Measurements from ENCODE around the gene GUCA1A. TPM values are rescaled to one million over a fixed set of nuclear protein-coding genes. Genes with fewer than 3 reads are reported as not detected.

The GUCA1A gene
- total RNA-seq, 1 donor from 2014 or later, result not detected

DNA sequence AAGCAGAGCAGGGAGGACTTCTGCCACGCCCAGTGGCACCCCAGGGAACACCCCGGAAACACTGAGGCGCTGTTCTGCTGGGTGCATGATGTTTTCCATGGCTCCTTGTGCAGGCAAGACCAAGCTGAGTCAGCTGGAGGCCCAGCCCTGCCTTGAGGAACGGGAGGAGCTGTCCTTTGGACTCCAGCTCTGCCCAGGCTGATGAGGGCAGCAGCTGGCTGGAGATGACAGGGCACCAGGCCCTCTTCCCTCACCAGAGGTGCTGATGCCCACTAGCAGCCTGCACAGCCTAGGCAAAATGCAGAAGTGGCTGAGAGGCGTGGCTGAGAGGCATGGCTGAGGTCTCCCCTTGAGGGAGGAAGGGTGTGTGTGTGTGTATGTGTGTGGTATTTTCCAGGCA lies 33.1 kb upstream of the GUCA1A start:
- H3K27ac ChIP-seq, result no peak overlapping the region
- peaks cover 4% of the 10 kb centered on the region for H3K27me3 ChIP-seq
- TF ChIP-seq, protein P1, sequence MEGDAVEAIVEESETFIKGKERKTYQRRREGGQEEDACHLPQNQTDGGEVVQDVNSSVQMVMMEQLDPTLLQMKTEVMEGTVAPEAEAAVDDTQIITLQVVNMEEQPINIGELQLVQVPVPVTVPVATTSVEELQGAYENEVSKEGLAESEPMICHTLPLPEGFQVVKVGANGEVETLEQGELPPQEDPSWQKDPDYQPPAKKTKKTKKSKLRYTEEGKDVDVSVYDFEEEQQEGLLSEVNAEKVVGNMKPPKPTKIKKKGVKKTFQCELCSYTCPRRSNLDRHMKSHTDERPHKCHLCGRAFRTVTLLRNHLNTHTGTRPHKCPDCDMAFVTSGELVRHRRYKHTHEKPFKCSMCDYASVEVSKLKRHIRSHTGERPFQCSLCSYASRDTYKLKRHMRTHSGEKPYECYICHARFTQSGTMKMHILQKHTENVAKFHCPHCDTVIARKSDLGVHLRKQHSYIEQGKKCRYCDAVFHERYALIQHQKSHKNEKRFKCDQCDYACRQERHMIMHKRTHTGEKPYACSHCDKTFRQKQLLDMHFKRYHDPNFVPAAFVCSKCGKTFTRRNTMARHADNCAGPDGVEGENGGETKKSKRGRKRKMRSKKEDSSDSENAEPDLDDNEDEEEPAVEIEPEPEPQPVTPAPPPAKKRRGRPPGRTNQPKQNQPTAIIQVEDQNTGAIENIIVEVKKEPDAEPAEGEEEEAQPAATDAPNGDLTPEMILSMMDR (IDR thresholded peaks at IDR 0.05), result no peak
- no peaks in the 10 kb centered on the region for H3K9me3 ChIP-seq
- ATAC-seq (peak; percentile 47), DNase-seq (no peak)
- no peak overlapping the region for H3K4me3 ChIP-seq
- no peaks in the 10 kb centered on the region for H3K36me3 ChIP-seq
- intact Hi-C loops (cut with DNase I), result no loop called here
- H3K4me1 ChIP-seq, result peaks cover 16% of the 10 kb centered on the region

DNA sequence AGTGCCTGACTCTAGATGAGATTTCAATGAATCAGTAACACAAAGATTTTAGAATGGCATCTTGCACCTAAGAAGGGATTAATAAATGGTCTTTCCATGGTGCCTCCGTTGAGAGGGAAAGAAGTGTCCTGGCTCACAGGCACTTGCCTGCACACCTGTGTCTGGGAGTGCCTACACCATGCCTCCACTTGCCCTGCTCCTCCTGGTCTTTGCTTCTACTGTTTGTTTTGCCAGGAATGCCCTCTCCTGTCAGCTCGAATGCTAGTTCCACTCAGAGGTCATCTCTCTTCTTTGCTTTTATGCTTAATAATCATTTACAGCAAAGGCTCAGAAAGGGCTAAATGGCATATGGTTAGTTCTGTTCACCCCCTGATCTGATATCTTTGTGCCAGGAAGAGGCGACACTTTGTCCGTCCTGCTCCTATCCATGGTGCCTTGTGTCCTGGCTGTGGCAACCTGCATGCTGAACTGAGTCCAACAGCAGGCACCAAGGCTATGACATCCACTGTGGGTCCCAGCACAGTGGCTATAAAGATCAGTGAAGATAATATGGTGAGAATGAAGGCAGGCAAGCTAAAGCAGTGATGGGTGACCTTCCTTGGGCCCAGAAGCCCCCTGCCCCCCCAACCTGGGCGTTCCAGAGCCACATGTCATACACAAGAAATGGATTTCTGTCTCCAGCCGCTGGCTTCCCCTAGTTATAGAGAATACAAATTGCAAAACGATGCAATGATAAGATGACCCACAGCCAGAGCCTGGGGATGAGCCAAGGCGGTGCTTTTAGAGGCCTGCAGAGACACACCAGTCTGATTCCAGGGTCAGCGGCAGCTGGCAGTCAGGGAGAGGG lies 32.2 kb upstream of the GUCA1A start:
- TF ChIP-seq, protein P1 (IDR thresholded peaks at IDR 0.05), result no peak
- intact Hi-C loops (cut with DNase I), result no loop called here
- ATAC-seq (no peak), DNase-seq (no peak)
- H3K27ac ChIP-seq, result peak overlapping the region; percentile 83
- H3K27me3 ChIP-seq, result peaks cover 4% of the 10 kb centered on the region
- H3K36me3 ChIP-seq, result no peaks in the 10 kb centered on the region
- peak overlapping the region; percentile 57 for H3K4me3 ChIP-seq
- peaks cover 16% of the 10 kb centered on the region for H3K4me1 ChIP-seq
- H3K9me3 ChIP-seq, result no peaks in the 10 kb centered on the region

DNA sequence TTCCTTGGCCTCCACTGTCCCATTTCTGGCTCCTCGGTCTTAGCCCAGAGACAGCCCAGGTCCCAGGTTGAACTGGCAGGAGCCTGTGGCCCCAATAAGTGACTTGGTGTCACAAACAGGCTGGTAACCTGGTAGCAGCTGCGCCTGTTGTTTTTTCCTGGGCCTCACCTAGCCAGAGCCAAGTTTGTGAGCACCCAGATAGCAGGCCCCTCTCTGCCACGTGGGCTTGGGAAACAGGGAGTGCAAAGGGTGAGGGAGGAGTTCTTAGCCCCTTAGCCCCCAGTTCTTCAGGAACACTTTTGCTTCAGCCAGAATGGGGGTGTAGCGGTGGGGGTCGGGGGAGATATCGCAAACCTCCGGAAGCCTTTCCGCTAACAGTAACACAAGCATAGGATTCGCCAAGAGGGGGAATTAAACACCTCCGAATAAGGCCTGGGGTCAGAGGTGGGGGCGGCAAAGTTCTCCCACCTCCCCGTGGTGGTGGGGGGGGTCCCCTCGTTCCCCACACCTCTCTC lies 31.5 kb upstream of the GUCA1A start:
- peaks cover 16% of the 10 kb centered on the region for H3K4me1 ChIP-seq
- no peak for DNase-seq
- H3K36me3 ChIP-seq, result no peaks in the 10 kb centered on the region
- peak; percentile 7 for ATAC-seq
- H3K9me3 ChIP-seq, result no peaks in the 10 kb centered on the region
- TF ChIP-seq, protein P1 (IDR thresholded peaks at IDR 0.05), result no peak
- intact Hi-C loops (cut with DNase I), result no loop called here
- H3K4me3 ChIP-seq, result peak overlapping the region; percentile 57
- H3K27me3 ChIP-seq, result peaks cover 4% of the 10 kb centered on the region
- peak overlapping the region; percentile 83 for H3K27ac ChIP-seq

DNA sequence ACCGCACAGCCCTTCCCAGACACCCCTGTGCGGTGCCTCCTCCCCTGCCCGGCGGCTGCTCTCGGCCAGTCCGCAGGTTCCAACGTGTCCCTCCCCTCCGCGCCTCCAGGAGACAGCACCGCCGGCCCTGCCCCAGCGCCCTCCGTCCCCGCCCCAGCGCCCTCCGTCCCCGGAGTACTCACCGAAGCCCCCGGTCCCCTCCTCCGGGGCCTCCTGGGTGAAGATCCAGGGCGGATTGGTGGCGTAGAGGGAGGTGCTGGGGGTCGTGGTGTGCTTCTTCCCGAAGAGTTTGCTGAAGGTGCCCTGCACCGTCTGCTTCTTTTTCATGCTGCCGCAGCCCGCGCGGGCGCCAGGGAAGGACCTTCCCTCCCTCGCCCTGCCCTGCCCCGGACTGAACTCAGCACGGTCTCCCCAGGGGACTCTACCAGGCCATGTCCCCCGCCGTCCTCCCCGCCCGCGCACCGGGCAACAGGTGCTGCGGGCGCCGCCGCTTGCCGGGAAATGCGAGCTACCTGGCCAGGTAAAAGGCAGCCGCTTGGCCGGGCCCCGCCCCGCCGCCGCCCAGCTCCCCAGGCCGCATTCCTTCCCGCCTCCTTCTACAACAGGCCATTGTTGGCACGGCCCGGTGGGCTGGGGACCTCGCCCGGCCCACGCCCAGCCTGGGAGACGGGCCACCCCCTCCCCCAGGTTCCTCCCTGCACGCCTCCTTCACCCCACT lies 30.9 kb upstream of the GUCA1A start, which contains the start of gene C6orf132:
Gene C6orf132, minus strand, starts transcription at position 503 of the 718 bp plus-strand sequence. Its CDS starts 176 bp downstream, at position 327.
- intact Hi-C loops (cut with DNase I), result no loop called here
- H3K27ac ChIP-seq, result peak within 1 kb of the TSS; percentile 83
- peak within 1 kb of the TSS; percentile 57 for H3K4me3 ChIP-seq
- peaks cover 4% of the 10 kb centered on the region for H3K27me3 ChIP-seq
- no peaks in the 10 kb centered on the region for H3K9me3 ChIP-seq
- H3K4me1 ChIP-seq, result peaks cover 16% of the 10 kb centered on the region
- TF ChIP-seq, protein P1 (IDR thresholded peaks at IDR 0.05), result no peak
- ATAC-seq (peak; percentile 90), DNase-seq (peak; percentile 92)
- H3K36me3 ChIP-seq, result no peaks in the 10 kb centered on the region

DNA sequence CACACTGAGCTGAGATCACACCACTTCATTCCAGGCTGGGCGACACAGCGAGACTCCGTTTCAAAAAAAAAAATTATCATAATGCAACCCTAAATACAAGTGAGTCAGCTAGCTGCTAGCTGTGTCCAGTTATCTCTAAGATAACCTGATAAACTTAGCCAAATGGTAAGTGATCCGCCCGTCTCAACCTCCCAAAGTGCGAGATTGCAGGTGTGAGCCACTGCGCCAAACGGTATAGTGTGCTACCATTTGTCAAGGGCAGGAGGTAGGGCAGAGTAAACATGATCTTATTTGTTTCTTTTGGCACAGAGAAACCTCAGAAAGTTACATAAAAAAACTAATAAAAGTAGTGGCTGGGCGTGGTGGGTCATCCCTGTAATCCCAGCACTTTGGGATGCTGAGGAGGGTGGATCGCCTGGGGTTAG lies 26.0 kb upstream of the GUCA1A start:
- H3K9me3 ChIP-seq, result no peaks in the 10 kb centered on the region
- no peak overlapping the region for H3K4me3 ChIP-seq
- no peaks in the 10 kb centered on the region for H3K4me1 ChIP-seq
- no peak overlapping the region for H3K27ac ChIP-seq
- DNase-seq, result no peak
- H3K27me3 ChIP-seq, result peaks cover 4% of the 10 kb centered on the region
- ATAC-seq, result no peak
- no peaks in the 10 kb centered on the region for H3K36me3 ChIP-seq
- intact Hi-C loops (cut with DNase I), result no loop called here
- TF ChIP-seq, protein P1 (IDR thresholded peaks at IDR 0.05), result no peak

Data from upper lobe of right lung (tissue), 1 donor.